ENCODE results near the gene VMAC. TPM values are rescaled to one million over a fixed set of nuclear protein-coding genes. Genes with fewer than 3 reads are reported as not detected.

Gene VMAC
- total and polyA plus RNA-seq, 2 of the 13 experiments (the other 11 are each of a cell fraction or from before 2014, with no cell fraction given) = 2.4 TPM

GRCh38 chr19:5857203-5858081 lies 47.2 kb upstream of the VMAC start (continued):
- TF ChIP-seq MTA1 (CRISPR knock-in tag; IDR thresholded peaks at IDR 0.05; ENCODE audit: borderline replicate concordance) (no peak), MAZ (IDR thresholded peaks at IDR 0.05; ENCODE audit: borderline replicate concordance, low read depth, low read length) (no peak), MAZ (CRISPR knock-in tag; IDR thresholded peaks at IDR 0.05; ENCODE audit: low read depth) (no peak), NONO (IDR thresholded peaks at IDR 0.05) (no peak), NONO (CRISPR knock-in tag; conservative IDR thresholded peaks at IDR 0.05) (no peak), ZNF614 (CRISPR knock-in tag; IDR thresholded peaks at IDR 0.05; ENCODE audit: borderline replicate concordance) (no peak), NR2F2 (IDR thresholded peaks at IDR 0.05; ENCODE audit: borderline replicate concordance, low read depth) (no peak), ZNF382 (CRISPR knock-in tag; IDR thresholded peaks at IDR 0.05; ENCODE audit: borderline replicate concordance) (no peak), EEA1 (CRISPR knock-in tag; IDR thresholded peaks at IDR 0.05; ENCODE audit: borderline replicate concordance) (no peak)

- ChIA-PET POLR2A (interaction anchor here (1.0 to 2.3 kb wide), 3 partner anchors 24 to 41 kb away, joined by 4 to 7 read pairs (median 4); partner anchors contain the start of genes FUT6, NDUFA11 and VMAC), CTCF (ENCODE audit: low intra/inter-chr PET ratio, low total read pairs) (no interaction called here)
- Histone ChIP-seq H3K4me2 (ENCODE audit: low read depth, low read length) (no peak overlapping the region), H3K79me2 (ENCODE audit: insufficient read depth, low read length) (no peaks in the 10 kb centered on the region), H4K20me1 (ENCODE audit: insufficient read depth, low read length) (no peaks in the 10 kb centered on the region), H3K9ac (ENCODE audit: insufficient read depth, low read depth, low read length) (0 out of 2 replicates have a peak overlapping the region, but pooled peaks have one; percentile 10), H3K4me1 (ENCODE audit: insufficient read depth, low read length) (peaks cover 56% of the 10 kb centered on the region), H3K27me3 (ENCODE audit: control insufficient read depth in 1 of 2, insufficient read depth in 2 of 2, low read length in 2 of 2) (no peaks in the 10 kb centered on the region), H3K4me3 (replicated peaks in 1 of 3; ENCODE audit: insufficient read depth in 1 of 3, low read depth in 2 of 3, low read length in 3 of 3) (no peak overlapping the region), H3K27ac (ENCODE audit: extremely low read length, insufficient read depth, low read length) (no peak overlapping the region), H3K9me3 (ENCODE audit: low read length) (no peaks in the 10 kb centered on the region), H2AFZ (ENCODE audit: low read length) (no peak overlapping the region), H3K36me3 (replicated peaks in 1 of 2; ENCODE audit: control insufficient read depth in 1 of 2, insufficient read depth in 2 of 2, low read length in 2 of 2) (no peaks in the 10 kb centered on the region)
- intact Hi-C loops (cut with micrococcal nuclease; ENCODE audit: unreplicated experiment) = no loop called here
- BruUV-seq (replicated peaks) = no TSS peak
- WGBS (ENCODE audit: low lambda C conversion rate) = 42% methylated on average over 6 of the region's 11 CpGs
- no peak for DNase-seq (ENCODE audit: low spot score)
- no peak for ATAC-seq
- TF ChIP-seq ZMYM3 (CRISPR knock-in tag; IDR thresholded peaks at IDR 0.05) (peak; percentile 82), ZNF768 (CRISPR knock-in tag; IDR thresholded peaks at IDR 0.05) (peak; percentile 99), HNRNPH1 (optimal IDR thresholded peaks at IDR 0.05; ENCODE audit: low read depth, low read length) (no peak)
- in situ Hi-C loops (cut with HindIII; ENCODE audit: extremely low pct_ligation_motif_present, low pct_unique_long_range_greater_than_20kb) = no loop called here
- no peak for FAIRE-seq
Observed at GRCh38 chr19:5863030-5863665, 41.5 kb upstream of the VMAC start.
